Activated CD4-positive, CD25-positive, alpha-beta regulatory T cell (primary cell): ENCODE data around the gene SSH2.
"Not testable (repeated sequence)": the region's sequence is repeated elsewhere in the genome, so short reads cannot be mapped to it uniquely, and the experiment has no call there.

ENCODE experiments used
- DNase-seq, 4 experiments: peaks; one replicate each; lab custom pipeline; 2025; lab: John Stamatoyannopoulos, UW

The SSH2 gene, protein sequence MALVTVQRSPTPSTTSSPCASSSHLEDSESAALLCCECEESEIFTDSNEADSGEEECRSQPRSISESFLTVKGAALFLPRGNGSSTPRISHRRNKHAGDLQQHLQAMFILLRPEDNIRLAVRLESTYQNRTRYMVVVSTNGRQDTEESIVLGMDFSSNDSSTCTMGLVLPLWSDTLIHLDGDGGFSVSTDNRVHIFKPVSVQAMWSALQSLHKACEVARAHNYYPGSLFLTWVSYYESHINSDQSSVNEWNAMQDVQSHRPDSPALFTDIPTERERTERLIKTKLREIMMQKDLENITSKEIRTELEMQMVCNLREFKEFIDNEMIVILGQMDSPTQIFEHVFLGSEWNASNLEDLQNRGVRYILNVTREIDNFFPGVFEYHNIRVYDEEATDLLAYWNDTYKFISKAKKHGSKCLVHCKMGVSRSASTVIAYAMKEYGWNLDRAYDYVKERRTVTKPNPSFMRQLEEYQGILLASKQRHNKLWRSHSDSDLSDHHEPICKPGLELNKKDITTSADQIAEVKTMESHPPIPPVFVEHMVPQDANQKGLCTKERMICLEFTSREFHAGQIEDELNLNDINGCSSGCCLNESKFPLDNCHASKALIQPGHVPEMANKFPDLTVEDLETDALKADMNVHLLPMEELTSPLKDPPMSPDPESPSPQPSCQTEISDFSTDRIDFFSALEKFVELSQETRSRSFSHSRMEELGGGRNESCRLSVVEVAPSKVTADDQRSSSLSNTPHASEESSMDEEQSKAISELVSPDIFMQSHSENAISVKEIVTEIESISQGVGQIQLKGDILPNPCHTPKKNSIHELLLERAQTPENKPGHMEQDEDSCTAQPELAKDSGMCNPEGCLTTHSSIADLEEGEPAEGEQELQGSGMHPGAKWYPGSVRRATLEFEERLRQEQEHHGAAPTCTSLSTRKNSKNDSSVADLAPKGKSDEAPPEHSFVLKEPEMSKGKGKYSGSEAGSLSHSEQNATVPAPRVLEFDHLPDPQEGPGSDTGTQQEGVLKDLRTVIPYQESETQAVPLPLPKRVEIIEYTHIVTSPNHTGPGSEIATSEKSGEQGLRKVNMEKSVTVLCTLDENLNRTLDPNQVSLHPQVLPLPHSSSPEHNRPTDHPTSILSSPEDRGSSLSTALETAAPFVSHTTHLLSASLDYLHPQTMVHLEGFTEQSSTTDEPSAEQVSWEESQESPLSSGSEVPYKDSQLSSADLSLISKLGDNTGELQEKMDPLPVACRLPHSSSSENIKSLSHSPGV (N-terminal part only)

DNA sequence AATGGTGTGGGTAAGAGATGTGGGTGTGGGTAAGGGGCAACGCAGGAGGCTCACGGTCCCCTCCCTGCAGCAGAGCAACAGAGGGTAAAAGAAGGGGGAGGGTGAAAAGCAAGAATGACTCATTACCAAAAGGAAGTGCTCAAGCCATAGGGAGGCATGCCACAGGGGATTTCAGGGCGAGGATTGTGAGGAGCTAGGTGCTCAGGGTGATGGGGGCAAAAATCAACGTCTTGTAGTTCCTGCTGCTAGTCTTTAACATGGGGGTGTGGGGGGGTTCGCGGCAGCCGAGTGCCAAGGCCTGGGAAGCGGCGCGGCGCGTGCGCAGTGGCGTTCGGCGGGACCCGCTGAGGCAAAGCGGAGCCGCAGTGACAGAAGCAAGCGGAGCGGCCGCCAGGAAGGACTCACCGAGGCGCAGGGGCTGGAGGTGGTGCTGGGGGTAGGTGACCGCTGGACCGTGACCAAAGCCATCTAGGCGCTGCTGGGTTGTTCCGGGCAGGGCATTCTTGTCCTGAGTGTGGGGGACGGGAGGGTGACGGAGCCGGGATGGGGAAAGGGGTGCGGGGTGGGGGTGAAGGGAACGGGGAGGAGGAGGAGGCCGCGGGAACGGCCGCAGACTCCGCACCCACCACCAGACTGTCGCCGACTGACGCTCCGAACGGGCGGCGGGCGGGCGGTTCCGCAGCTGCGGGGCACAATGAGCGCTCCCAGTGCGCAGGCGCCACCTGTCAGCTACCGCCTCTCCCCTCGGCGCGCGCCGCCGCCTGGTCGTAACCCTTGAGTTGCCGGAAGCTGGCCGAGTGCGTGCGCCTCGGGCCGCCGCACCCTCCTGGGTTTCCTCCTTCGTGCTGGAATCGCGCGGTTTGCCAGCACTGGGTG is at the start of gene SSH2:
Gene SSH2, minus strand, starts transcription at position 696 of the 876 bp plus-strand sequence. Its CDS starts 228 bp downstream, at position 468.
- peak; percentile 74 to 81 (median 78) for DNase-seq

DNA sequence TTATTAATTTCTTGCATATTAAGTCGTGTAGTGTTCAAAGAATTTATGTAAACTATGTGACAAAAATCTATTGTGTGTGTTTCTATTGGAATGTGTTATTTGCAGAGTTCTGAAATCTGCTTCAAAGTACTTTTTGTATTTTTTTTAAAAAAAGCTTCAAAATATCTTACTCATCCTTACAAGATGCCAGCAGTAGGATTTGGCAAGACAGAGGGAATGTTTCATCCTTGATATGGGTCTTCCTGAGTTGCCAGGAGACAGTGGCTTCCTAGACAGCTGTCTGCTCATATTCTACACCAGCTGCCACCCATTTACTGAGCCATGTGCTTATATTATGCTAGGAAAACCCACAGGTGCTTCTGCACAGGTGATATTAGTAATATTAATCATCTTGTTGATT is 47.8 kb upstream of the SSH2 start:
- DNase-seq = no peak

DNA sequence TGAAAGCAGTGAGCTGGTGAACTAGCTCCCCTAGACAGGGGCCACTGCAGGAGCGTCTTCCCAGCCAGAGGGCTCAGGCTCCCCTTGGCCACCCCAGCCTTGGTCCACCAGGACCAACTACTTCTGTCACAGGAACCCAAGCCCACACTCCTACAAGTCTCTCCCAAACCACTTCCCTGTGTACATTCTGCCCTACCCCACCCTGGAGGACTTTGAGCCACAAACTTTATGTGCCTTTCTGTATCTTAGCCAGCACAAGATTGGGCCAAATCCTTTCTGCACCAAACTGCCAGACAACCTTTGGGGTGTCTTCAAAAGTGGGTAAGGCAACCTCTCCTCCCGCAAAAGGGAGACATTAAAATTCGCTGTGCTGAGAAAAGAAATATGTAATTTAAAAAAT is 43.0 kb upstream of the SSH2 start:
- no peak for DNase-seq

DNA sequence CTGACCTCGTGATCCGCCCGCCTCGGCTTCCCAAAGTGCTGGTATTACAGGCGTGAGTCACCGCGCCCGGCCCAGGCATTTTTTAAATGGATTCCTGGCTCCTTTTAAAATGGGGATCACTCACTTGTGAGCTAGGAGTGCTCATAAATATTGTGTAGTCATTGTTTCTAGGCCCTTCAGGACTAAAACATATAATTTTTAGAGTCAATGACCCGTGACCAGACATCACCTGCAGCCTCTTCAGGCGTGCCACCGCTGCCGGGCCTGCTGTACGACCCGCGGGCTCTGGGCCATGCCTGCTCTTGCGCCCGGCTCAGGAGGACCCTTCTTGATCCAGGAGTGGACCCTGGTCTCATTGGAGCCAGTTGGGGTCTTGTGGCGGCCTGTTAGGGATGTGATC is 42.2 kb upstream of the SSH2 start:
- DNase-seq = no peak

DNA sequence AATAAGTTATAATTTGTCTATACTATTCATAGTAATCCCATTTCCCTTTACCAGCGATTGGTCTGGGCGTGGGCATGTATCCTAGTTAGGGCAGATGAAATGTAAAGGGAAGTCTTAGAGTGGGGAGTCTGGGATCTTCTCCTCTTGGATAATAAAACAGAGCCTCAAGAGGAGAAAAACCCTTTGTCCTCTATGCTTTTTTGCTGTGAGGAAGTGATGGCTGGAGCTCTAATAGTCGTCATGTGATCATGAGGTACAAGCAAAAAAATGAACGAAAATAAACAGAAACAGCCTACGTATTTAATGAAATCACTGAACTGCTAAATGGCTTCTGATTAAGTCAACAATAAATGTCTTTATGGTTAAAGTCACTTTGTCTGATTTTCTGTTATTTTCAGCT is 38.2 kb upstream of the SSH2 start:
- DNase-seq = no peak

DNA sequence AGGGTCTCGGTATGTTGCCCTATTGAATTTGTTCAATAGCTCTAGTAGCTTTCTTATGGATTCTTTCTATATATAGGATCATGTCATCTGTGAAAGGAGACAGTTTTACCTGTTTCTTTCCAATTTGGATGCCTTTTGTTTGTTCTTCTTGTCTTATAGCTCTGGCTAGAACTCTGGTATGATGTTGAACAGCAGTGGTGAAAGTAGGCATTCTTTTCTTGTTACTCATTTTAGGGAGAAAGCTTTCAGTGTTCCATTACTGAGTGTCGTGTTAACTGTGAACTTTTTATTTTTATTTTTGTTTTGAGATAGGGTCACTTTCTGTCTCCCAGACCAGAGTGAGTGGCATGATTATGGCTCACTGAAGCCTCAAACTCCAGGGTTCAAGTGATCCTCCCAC is 32.6 kb upstream of the SSH2 start:
- DNase-seq = no peak

DNA sequence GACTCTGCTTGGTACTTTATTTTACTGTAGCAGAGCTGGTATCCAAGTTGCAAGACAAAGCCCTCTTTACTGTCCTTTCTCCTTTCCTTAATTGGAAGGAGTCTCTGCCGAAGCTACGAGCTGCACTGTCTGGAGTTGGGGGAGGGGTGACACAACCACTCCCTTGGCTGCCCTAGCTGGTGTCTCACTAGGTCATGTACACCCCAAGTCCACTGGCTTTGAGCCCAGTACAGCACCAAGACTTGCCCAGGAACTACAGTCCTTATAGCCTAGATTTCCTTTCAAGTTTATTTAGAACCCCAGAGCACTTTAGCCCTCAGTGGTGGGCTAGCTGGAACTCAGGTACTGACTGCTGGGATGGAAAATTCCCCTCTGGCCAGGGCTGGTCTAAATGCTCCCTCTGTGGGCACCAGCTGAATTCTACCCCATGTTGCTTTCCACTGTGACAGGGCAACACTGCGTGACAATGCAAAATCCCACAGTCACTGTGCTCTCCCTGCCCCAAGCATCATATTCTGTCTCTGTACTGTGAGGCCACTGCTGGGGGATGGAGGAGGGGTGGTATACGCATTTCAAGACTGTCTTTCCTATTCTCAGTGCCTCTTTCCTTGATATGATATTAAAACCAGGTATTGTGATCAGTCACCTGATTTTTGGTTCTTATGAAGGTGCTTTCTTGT is 29.8 kb upstream of the SSH2 start:
- no peak for DNase-seq

DNA sequence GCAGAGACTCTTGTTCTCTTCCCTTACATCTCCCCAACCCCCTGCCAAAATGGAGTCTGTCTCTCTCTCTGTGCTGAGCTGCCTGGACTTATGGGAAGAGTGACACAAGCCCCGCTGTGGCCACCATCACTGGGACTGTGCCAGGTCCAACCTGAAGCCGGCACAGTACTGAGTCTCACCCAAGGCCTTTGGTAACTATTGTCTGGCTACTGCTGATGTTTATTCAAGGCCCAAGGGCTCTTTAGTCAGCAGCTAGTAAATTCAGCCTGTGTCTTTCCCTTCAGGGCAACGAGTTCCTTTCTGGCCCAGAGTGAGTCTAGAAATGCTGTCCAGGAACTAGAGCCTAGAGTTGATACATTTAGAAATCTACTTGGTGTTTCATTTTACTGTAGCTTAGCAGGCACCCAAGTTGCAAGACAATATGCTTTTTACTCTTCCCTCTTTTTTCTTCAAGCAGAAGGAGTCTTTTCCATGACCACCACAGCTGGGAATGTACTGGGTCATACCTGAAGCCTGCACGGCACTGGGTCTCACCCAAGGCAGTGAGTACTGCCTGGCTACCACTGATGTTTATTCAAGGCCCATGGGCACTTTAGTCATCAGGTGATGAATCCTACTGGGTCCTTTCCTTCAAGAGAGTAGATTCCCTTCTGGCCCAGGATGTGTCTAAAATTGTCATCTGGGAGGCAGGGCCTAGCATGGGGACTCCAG is 29.1 kb upstream of the SSH2 start:
- no peak for DNase-seq

DNA sequence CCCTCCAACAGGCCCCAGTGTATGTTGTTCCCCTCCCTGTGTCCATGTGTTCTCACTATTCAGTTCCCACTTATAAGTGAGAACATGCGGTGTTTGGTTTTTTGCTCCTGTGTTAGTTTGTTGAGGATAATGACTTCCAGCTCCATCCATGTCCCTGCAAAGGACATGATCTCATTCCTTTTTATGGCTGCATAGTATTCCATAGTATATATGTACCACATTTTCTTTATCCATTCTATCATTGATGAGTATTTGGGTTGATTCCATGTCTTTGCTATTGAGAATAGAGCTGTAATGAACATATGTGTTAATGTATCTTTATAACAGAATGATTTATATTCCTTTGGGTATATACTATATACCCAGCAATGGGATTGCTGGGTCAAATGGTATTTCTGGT is 27.5 kb upstream of the SSH2 start:
- DNase-seq = not testable (repeated sequence)

DNA sequence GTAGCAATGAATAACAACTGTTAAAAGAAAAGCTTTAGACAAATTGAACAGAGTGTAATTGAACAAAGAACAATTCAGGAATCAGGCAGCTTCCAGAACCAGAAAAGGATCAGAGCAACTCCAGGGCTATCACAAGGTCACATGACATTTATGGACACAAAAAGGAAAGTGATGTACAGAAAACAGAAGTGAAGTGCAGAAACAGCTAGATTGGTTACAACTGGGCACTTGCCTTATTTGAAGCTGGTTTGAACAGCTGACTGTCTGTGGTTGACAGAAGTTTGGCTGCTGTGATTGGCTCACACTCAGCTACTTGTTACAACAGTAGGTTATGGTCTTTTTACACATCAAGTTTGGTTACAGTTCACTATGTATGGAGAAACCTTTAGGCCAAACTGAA is 26.2 kb upstream of the SSH2 start:
- no peak for DNase-seq

DNA sequence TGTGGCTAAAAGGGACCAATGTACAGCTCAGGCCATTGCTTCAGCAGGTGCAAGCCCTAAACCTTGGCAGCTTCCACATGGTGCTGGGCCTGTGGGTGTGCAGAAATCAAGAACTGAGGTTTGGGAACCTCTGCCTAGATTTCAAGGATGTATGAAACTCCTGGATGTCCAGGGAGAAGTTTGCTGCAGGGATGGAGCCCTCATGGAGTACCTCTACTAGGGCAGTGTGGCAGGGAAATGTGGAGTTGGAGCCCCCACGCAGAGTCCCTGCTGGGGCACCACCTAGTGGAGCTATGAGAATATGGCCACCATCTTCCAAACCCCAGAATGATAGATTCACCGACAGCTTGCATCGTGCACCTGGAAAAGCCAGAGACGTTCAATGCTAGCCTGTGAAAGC is 24.4 kb upstream of the SSH2 start:
- DNase-seq = no peak

DNA sequence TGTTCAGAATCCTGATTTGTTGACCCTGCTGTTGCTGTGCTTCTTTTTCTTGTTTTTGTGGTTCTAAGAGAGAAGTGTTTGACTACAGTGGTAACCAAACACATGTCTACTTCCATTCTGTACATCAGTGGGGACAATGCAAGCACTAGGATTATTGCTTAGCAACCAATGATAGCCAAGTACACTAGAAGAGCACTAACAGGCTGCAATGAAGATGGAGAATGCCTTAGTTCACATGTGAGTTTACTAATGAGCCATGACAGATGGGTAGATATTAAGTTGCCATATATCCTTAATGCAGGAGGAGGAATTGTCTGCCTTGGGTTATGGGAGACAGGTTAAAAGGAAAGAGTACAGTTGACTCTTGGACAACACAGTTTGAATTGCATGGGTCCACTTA is 19.7 kb upstream of the SSH2 start:
- DNase-seq = no peak

DNA sequence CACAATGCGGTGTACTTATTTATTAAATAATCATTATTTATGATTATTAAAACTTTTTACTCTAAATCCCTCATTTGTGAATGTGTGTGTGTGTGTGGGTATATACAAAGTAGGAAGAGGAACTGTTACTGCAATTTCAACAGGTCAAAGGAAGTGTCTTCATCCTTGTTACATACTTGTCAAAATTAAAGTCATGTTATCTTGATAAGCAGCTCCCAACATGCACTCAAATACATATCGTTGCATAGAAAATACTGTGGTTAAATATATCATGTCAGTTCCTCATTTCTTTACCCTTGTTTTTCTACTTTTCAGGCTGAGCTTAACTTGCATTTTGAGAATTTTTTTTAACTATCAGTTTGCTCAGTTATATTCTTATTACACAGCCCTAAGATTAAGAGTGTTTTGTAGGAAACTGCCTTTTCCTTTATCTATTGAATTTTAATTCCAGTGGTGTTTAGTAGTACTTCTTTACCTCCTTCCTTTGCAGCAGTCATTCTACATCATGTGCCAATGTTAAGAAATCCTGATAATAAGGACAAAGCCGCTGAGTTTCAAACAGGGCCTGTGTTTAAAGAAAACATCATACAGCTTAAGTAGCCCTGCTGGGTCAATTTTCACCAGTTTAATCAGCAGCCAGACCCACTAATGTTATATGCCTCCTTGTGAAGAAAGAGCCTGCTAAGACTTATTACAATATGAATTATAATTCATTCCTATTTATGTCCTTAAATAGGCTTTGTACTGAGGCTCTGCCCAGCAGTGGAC is 18.6 kb upstream of the SSH2 start:
- no peak for DNase-seq

DNA sequence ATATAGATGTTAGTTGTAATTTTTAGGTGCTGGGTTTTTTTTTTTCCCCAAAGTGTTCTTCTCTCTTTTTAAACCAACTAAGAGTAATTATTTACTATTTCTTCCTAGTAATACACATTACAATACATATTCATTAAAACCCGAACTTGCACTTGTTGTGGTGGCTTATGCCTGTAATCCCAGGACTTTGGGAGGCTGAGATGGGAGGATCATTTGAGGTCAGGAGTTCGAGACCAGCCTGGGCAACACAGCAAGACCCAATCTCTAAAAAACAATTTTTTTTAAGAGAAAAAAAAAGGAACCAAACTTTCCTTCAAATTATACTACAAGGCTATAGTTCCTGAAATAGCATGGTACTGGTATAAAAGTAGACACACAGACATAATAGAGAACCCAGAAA is 15.3 kb upstream of the SSH2 start:
- no peak for DNase-seq

DNA sequence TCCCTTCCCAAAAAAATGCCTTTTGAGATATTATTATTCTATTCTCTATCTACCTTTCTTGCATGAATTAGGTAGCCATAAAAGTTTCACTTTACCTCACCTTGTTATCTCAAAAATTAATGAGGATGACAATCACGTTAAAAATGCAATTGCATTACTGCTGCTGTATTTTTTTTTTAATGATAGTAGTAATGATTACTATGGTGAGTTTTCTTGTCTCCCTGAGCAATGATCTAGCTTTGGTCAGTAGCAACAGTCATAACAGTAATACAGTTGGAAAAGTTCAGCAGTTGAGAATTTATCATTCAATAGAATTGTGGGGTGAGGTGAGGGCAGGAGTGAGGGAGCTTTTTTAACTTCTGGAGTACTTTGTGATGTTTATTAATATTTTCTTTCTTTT is 11.3 kb upstream of the SSH2 start, which contains the start of gene EFCAB5:
Gene EFCAB5, plus strand, starts transcription at position 301 of the 400 bp plus-strand sequence. CDS start 163 bp downstream, outside the sequence.
- DNase-seq = no peak

DNA sequence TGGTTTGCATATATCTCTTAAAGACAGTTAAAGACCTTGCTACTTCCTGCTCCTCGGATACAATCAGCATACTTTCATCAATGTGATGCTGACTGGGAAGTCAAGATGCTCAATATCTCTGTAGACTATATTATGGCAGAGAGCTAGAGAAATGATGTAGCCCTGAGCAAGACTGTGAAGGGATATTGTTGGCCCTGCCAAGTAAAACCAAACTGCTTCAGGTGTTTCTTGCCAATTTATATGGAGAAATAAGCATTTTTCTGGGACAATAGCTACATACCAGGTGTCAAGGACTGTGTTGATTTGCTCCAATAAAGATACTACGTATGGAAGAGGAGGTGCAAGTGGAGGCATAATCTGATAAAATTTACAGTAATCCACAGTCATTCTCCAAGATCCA is 6.7 kb upstream of the SSH2 start:
- no peak for DNase-seq

DNA sequence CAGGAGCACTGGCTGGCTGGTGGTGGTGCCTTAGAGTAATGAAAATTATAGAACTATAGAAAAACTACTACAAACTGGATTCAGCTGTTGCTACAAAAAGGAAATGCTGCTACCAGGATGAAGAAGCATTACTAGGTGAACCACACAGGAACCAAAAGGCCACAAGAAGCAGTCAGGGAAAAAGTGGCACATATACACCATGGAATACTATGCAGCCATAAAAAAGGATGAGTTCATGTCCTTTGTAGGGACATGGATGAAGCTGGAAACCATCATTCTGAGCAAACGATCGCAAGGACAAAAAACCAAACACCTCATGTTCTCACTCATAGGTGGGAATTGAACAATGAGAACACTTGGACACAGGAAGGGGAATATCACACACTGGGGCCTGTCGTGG is 5.9 kb upstream of the SSH2 start:
- DNase-seq = not testable (repeated sequence)

DNA sequence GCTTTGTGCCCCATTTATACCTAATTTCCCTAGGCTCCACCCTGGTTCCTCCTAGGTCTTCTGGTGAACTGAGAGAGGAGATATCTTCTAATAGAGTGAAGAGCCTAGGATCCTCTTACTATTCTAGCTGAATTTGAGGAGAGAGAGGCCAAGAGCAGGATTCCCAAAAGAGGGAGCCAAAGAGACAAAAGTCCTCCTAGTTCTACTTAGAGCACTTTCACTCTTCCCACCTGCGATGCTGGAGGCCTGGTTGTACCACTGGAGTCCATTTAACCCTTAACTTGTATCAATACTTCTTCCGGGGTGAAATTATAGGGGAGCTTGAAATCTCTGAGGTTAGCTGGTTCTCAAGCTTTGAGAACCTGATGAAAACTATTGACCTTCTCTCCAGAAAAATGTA is 3.4 kb upstream of the SSH2 start:
- DNase-seq = no peak

DNA sequence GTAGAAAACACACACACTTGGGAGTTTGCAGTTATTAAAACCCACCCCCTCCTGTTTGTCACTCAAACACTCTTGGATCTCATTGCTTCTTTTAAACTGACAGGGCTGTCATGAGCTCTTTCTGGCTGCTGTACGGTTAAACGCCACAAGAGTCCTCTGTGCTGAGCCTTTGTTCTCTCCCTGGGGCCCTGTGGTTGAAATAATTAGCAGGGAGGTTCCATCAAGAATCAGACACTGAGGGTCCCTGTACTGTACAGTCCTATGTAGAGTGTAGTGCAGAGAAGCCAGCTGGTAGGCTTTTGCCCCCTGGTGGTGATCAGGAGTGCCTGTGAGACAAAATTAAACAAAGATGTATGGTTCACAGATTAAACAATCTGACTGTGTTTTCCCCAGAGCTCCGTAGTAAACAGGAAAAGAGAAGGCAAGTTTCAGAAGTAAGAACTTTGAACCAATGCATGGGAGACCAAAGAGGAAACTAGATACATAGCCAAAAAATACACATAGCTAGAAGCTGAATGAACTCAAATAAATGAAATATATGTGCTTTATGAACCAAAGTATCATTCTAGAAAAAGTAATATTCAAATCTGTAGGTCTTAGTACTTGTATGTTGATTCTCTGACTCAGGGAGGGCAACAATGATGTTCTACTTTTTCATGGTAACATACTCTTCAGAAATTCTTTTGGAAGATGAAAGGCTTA is 1.4 kb upstream of the SSH2 start:
- DNase-seq = peak; percentile 4 to 44 (median 21)
